OCI-M2 (cell line): ENCODE data around the gene MAP1LC3B.

Experiments used
- DNase-seq: peaks from one replicate; lab custom pipeline; 2025; ENCODE audit not compliant: unreplicated experiment; lab: John Stamatoyannopoulos, UW

The MAP1LC3B gene

DNA sequence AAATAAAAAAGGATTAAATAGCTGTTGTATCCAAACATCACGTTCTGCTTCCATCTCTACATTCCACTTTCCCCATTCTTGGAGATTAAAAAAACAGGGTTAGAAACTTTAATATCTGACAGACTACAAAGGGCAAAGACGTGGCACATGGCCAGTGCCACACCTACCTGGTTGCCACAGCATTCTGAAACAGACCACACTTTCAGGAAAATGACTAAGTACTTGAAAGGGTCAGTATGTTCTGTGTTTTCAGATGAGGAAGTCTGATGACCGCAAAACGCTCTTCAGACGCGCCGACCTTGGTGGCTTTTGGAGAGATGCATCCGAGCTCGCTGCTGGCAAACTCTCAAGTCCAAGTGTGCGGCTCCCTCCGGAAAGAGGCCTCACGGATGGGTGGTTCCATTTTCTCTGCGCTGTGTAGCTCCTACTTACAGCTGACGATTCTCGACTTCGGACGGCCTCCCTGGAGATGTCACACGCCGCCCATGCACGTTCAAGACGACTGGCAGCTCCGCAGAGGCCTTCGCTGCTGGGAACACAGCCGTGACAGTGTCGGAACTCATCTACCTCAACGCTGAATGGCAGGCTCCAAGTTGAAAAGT lies 15.5 kb downstream of the MAP1LC3B start:
- DNase-seq: no peak

DNA sequence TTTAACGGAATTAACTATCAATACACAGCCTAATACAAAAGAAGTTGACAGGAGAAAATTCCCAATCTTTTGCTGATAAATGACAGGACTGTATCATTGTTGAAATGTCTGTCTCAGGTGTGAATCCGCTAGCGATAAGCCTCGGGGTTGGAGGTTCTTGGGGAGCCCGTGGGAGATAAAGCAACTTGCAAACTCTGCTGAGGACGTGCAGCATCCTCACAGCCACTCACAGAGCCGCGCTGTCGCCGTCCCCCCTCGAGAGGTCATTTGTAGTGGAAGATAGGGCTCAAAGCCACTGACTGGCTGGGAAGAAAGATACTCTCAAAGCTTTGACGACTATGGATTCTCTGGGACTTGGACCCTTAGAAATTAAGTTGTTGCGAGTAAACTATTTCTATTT lies 17.0 kb downstream of the MAP1LC3B start:
- DNase-seq: no peak

DNA sequence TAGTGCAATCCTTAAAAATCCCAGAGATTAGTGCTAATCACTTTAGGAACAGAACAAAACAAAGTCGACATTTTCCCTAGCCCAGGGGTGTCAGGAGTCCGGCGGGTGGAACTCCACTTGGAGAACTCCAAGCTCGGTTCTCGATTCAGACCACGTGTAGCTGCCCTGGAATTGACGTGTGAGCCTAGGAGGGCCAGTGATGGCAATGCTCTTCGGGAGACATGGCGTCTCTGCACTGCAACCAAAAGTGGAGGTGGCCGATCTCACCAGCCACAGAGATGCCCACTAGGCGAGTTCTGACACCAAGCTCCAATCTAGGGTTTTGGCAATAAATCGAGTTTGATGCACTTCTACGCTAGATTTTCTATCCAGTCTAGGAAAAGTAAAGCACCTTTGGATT lies 17.6 kb downstream of the MAP1LC3B start:
- DNase-seq: no peak

DNA sequence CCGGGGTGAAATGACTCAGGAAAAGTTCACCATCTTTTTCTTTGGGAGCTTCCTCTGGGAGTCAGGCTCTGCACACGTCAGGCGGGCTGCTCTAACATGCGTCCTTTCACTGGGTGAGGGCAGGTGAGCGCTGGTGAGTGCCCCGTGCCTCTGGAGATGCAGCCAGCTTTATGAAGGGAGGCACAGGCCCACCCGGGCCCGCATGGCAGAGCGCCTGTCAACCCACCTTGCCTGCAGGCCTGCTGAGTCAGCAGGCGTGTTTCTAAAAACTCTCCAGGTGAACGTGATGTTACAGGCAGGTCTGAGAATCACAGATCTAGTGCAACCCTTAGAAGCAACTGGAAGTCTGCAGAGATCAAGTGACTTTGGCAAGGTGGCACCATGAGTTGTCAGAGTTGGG lies 18.4 kb downstream of the MAP1LC3B start:
- no peak for DNase-seq

DNA sequence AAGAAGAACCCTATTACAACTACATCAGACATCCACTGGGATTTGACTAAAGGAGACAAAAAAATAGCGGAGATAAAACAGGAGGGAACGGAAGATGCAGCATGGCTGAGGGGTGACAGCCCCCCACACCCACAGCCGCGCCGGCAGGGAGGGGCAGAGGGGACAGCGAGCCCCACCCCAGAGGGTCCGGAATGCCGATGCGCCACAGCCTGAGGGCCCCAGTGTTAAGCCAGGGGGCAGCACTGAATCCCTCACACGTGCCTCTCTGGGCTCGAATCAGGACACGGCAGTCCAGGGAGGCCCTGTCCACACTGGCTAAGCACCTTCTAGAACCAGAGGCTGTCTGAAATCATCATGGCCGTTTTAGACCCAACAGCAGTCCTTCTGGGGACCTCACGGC lies 18.8 kb downstream of the MAP1LC3B start:
- DNase-seq: no peak

DNA sequence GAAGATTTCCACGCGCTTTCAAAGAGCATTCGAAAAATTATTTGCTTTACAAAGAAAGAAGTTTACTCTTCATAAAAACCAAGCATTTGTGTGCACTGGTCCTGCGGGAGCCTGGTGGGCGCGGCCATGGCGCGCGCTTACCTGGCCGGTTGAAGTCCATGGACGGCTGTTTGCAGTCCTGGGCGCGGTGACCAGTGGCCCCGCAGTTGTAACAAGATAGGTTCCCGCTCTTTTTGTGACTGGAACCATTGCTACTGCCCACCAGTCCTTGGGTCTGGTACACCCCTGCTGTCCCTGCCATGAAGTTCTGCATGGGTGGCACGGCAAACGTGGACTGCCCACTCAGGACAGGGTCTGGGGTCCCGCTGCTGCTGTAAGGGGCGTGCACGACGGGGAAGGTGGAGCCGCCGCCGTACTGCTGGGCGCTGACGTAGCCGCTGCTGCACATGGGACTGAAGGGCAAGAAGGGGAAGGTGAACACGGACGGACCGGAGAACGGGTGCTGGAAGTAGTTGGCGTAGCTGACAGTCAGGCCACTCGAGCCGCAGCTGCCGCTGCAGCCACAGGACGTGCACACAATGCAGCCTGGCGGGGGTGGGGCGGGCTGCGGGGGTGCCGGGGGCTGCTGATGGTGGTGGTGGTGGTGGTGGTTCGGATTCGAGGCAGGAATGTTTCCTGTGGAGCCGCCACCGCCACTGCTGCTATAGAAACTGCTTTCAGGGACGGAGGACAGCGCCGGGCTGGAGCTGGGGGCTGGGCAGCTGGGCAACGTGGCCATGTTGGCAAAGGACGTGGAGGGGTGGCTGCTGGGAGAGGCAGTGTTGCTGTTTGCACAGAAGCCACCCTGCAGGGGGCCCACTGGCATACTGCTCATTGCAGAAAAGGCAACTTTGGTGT lies 19.5 kb downstream of the MAP1LC3B start:
- DNase-seq: no peak

DNA sequence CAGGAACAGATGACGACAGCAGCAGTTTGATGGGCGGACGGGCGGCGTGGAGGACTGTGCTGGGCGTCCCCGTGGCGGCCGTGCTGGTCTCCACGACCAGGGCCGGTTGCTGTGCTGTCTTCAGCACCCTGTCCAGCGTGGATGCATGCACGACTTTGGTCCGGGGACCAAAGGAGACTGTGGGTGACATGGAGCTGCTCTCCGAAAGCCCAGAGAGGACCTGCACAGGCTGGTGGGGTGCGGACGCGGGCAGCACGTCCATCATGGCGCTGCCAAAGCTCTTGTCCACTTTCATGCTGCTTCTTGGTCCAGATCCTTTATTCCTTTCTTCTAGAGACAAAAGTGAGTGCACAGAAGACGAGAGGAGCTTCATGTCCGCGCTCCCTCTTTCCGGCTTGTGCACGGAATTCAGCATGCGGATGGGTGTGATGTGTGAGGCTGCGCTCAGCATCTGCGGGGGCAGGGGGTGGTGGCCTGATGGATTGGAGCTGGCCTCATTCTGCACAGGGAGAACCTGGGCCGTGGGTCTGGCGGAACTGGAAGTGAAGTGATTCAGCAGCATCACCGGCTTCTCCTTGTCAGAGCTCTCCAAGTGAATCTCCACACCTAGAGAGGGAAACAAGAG lies 20.3 kb downstream of the MAP1LC3B start:
- DNase-seq: no peak

DNA sequence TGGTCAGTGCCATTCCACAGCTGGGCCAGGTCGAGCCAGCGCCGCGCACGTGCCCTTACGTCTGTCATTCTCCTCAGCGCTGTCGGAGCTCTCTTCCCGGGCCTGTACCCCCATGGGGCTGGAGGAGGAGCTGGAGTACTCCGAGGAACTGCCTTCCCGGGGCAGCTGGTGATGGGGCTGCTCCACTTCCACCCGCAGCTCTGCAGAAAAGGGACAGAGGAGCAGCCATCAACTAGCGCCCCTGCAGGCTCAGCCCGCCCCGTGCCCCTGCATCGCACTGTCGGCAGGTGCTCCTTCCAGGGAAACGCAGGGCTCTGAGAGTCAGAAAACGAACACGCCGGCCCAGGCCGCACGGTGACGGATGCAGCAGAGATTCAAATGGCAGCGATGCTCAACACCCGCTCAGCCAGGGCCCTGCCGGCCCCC lies 20.9 kb downstream of the MAP1LC3B start:
- DNase-seq: no peak

DNA sequence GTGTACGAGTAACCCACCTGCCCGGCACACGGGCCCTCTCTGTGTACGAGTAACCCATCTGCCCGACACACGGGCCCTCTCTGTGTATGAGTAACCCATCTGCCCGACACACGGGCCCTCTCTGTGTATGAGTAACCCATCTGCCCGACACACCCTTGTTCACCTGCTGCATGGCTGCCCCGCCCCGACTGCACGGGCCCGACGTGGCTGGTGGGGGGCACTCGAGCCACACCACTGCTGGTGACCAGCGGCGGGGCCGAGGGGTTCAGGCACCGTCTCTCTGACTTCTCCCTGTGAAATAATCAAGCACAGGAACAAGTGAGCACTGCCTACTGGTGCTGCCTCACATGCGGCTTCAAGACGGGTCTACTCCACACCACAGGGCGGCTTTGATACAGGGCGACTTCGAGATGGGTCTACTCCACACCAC lies 22.1 kb downstream of the MAP1LC3B start:
- no peak for DNase-seq

DNA sequence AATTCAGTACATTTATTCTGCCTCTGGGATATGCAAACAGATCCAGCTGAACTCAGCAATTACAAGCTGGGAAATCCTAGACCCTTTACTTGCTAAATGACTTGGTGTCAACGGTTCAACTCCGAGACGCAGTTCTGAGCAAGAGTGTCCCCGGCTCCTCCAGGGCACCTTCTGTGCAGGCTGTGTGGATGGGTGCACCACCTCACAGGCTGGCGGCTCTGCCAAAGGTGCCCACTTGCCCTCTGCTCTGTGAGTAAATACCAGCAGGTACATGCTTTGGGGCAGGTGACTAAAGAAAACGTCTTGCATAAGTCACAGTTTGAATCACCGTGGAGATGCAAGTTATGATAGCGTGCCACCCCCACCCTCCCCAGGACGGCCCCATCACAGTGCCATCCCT lies 23.3 kb downstream of the MAP1LC3B start:
- no peak for DNase-seq

DNA sequence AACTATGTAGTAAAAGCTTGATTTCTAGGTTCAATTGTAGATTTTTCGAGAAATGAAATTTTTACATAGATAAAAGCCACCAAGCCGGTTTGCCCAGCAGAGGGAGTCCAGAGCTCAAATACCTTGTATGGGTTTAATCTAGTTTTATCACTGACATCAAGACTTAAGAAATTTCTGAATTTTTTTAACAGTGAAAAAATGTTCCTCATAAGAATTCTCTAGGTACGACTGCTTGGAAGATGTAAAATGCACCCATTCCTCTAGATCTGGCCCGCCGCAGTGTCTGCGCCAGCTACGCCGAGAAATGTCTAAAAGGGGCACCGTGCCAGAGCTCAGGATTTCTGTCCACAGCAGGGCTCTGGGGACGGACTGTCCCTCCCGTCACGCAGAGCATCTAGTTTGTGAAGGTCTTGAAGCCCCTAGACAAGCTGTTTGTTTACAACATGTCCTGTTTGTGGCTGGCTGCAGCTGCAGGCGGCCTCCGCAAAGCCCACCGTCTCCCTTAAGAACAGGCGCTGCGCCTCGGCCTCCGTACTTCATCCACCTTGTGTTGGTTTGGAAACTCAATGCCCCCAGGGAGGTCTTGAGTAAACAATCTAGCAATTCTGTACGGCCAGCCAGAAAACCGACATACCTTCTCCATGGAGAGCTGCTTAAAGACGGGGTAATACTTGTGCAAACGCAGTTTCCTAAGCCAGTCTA lies 24.8 kb downstream of the MAP1LC3B start:
- DNase-seq: no peak

DNA sequence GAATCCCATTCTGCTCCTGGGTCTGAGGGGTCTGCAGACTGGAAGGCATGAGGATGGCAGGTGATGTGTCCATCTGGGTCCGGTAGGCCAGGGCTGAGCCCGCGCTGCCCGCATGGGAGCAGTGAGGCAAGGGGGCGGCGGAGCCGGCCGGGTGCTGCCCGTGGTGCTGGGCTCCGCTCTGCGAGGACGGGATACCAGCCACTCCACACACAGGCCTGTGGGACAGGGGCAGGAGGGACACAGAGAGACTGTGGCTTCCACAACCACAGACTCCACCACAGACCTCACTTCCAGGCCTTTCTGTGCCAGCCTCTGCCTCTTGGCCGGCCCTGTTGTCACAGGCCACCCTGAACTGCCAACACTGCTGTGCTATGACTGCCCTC lies 25.4 kb downstream of the MAP1LC3B start:
- no peak for DNase-seq

DNA sequence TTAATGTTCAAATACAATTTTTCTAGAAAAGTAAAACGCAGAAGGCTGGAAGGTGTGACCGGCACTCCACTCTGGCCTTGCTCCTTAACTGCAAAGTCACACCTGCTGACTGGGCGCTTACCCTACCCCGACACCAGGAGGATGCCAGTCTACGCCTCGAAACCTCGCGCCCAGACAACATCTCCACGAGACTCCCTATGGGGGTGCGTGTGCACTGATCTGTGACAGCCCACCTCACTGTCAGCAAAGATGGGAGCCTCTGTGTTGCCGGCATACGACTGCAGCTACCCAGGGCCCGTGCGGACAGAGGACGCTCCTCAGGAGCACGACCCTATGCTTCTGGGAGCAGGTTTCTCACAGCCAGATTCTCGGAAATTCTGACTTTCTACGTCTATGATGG lies 26.1 kb downstream of the MAP1LC3B start:
- no peak for DNase-seq

DNA sequence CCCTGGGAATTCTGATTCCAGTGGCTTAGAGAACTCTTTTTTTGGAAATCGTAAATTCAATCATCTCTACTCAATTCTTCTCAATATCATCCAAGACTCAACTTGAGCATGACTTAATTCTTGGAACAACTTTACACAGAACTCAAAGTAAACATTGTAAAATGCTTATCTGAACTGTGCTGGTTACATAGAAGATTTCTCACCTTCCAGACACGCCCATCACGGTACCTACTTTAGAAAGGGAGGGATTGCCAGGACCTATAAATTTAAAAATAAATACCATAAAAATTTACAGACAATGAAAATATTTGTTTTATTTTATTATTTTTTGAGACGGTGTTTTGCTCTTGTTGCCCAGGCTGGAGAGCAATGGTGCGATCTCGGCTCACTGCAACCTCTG lies 26.5 kb downstream of the MAP1LC3B start:
- no peak for DNase-seq

DNA sequence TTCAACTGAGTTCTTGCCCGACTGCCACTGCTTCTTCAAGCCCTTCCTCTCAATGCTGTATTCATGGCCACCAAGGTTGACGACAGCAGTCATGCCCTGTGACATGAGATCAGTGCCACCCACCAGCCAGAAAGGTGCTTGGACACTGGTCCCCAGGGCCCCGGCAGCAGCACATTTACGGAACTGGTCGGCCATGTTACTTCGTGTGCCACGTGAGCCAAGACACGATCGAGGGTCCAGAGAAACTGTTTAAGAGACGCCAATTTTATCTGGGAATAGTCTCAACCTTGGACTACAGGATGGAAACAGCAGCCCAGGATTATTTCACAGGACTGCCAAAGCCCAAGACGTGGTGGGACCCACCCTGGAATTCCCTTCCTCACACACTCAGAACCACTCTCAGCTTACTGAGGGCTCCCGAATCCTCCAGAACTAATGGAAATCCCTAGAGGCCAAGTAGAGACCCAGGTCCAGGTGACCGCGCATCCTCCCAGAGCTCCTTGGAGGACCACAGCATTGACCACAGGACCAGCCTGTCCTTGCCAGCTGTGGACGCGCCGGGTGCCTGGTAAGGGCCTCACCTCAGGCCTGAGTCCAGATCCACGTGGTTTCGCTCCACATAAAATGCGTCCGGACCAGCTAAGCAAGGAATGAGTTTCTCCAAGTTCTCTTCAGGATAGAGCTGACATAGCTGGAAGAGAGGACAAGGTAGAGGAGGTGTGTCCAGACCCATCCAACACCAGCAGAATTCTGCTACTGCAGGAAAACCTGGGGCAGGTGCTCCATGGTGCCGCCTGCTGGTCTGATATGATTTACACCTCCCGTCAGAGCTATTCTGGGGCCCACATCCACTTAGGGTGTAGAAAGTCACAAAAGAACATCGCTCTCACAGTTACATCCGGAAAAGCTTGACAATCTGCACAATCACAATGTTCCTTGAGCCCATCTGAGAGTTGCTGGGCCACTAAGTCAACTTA lies 28.2 kb downstream of the MAP1LC3B start:
- no peak for DNase-seq

DNA sequence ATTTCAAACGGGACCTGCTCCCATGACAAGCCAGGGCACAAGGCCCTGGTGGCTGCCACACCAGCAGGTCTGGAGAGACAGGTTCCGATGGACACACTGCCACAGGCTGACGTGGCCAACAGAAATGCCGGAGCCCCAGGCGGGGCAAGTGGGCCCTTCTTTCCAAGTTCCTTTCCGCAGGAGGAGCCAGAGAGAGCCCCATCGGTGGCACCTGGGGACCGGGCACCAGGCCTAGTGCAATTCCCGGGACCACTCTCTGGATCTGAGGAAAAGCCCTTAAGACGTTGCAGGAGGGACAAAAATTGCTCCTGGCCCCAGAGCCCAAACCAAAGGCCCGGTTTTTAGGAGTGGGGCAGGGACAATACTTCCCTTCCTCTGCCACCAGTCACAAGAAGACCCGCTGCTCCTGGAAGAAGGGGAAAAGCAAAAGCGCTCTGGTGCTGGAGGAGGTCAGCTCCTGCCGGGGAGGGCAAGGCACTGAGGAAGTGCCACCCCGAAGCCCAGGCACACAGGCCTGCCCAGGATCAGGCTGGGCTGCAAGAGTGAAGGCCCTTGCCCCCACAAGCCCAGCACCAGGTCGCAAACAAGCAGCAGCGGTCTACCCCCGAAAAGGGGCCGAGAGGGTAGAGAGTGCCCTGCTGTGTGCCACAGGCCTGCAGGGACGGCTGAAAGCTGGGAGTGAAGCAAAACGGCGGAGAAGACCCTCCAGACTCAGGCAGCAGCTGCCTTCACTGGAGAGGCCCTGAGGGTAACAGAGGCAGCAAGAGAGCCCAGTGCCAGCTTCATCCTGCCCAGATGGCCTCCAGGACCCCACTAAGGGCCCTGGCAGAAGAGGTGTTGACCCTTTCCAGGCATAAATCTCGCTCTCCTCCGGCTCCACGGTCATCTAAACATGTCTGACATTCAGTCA lies 29.1 kb downstream of the MAP1LC3B start:
- no peak for DNase-seq

DNA sequence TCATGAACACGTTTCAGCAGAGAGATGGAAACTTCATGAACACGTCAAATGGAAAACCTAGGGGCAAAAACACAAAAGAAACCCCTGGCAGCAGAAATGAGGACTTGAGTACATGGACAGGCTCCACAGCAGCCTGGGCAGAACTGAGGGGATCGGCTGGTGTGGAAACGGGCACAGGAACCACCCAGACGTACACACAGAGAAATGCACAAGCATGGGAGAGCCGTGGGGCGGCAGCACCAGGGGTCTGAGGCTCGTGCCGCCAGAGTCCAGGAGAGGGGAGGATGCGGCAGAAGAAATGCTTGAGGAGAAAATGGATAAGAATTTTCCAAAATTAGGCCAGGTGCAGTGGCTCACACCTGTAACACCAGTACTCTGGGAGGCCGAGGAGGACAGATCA lies 30.0 kb downstream of the MAP1LC3B start:
- no peak for DNase-seq

DNA sequence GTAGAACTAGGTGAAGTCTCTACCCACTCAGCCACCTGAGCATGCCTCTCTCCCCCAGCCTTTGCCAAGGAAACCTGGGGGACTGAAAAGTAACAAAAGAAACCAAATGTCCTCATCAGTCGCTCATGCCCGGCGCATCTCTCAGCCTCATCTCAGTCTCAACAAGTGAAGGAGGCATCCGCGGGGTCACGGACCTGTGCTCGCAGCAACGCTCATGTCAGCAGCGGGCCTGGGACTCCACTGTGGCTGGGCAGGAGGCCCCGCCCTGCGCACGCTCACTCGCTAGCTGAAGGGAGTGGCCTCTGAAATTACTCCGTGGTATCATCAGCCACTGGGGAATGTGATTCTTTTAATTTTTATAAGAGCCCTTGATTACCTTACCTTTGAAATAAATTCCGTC lies 31.3 kb downstream of the MAP1LC3B start:
- DNase-seq: no peak

DNA sequence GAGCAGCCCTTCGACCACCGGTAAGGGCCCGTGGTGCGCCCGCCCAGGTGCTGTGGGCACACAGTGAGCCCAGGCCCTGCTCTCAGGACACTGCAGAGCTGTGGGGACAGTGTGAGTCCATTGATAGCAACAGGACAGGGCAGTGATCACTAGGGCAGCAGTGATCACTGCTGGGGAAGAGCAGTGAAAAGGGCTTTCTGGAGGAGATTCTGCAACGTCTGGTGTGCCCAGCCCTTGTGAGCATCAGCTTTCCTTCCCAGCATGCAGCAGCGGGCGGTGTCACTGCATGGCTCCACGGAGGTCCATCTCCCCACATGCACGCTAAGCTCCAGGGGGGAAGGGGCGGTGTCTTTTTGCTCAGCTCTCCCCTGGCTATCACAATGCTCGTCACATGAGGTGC lies 32.1 kb downstream of the MAP1LC3B start:
- no peak for DNase-seq
